A549 (cell line): ENCODE measurements around the gene CMIP. TPM values are rescaled to one million over a fixed set of nuclear protein-coding genes. Genes with fewer than 3 reads are reported as not detected.
"Not testable (repeated sequence)": the region's sequence is repeated elsewhere in the genome, so short reads cannot be mapped to it uniquely, and the experiment has no call there.

Experiments used
- ATAC-seq, 2 experiments: fragments of 200-7000 bp in 1 of 2; fragments of >200 bp in 1 of 2; cut with Nextera tagmentation in 1 of 2; cut with Tn5 transposase in 1 of 2; 3 replicates each; pipeline versions ENCODE4 v1.8.0 to v1.9.1; 2018 to 2020; ENCODE audit warnings: mild to moderate bottlenecking in 1 of 2, moderate library complexity in 1 of 2
- CTCF ChIA-PET: fragments of 300-600 bp; sonication (Branson Sonifier 250); formaldehyde crosslinking; extraction: SDS; loops from one replicate; lab custom pipeline; 2021; ENCODE audit warnings: antibody characterized with exemption, inconsistent platforms; lab: Yijun Ruan, JAX
- POLR2A ChIA-PET: fragments of 350-600 bp; formaldehyde crosslinking; extraction: SDS; loops from one replicate; lab custom pipeline; 2021; ENCODE audit warnings: antibody characterized with exemption, inconsistent platforms; lab: Yijun Ruan, JAX
- DNase-seq, 2 experiments: peaks; one replicate each; pipeline versions ENCODE4 v3.0.0 to v3.0.0-alpha.2; 2011 to 2016; ENCODE audit warnings: low read depth in 1 of 2, low spot score in 1 of 2
- FAIRE-seq: peaks from 2 replicates; lab custom pipeline; 2011; peaks lifted over from hg19 to GRCh38; lab: Jason Lieb, UNC
- H3K27ac ChIP-seq, 2 experiments: fragments of >200 bp; sonication (Bioruptor Twin); formaldehyde crosslinking; 3 replicates each; pipeline ENCODE4 v1.5.1; 2016 to 2017
- H3K4me1 ChIP-seq: fragments of >200 bp; sonication (Bioruptor Twin); formaldehyde crosslinking; 3 replicates; pipeline ENCODE4 v1.6.1; 2016
- H3K4me2 ChIP-seq: fragments of >200 bp; sonication (Bioruptor Twin); formaldehyde crosslinking; 3 replicates; pipeline ENCODE4 v1.6.1; 2016
- H3K4me3 ChIP-seq: fragments of >200 bp; sonication (Bioruptor Twin); formaldehyde crosslinking; 3 replicates; pipeline ENCODE4 v1.5.1; 2016
- H3K9me3 ChIP-seq: fragments of >200 bp; sonication (Bioruptor Twin); formaldehyde crosslinking; 3 replicates; pipeline ENCODE4 v1.6.1; 2016
- CBX2 ChIP-seq: fragments of 200-600 bp; sonication (generic); IDR thresholded peaks from 2 replicates; pipeline ENCODE4 v1.6.1; 2016; ENCODE audit warnings: low read depth, mild to moderate bottlenecking, borderline replicate concordance
- CBX8 ChIP-seq: fragments of 200-600 bp; sonication (generic); IDR thresholded peaks from 2 replicates; pipeline ENCODE4 v1.6.1; 2016
- CHD2 ChIP-seq: fragments of 150-350 bp; IDR thresholded peaks from 2 replicates; pipeline ENCODE4 v1.6.1; 2014; ENCODE audit warnings: low read length; ENCODE audit not compliant: partially characterized antibody
- EHF ChIP-seq: fragments of 250-450 bp; sonication (Bioruptor Pico); IDR thresholded peaks from 2 replicates; pipeline ENCODE4 v1.5.0; 2020; ENCODE audit warnings: mild to moderate bottlenecking
- EP300 ChIP-seq, 2 experiments: fragments of >200 bp; sonication (Bioruptor Twin); formaldehyde crosslinking; IDR thresholded peaks; 2 replicates in 1 of 2; 3 replicates in 1 of 2; pipeline ENCODE4 v1.6.1; 2016 to 2017
- ESRRA ChIP-seq: fragments of 150-350 bp; IDR thresholded peaks from 2 replicates; pipeline ENCODE4 v1.6.1; 2014; ENCODE audit warnings: mild to moderate bottlenecking, low read length, borderline replicate concordance
- FOXS1 ChIP-seq: fragments of 250-450 bp; sonication (Bioruptor Pico); IDR thresholded peaks from 2 replicates; pipeline ENCODE4 v1.5.0; 2020; ENCODE audit warnings: mild to moderate bottlenecking, moderate library complexity
- JUN ChIP-seq, 2 experiments: fragments of >200 bp; sonication (Bioruptor Twin); formaldehyde crosslinking; IDR thresholded peaks; 2 replicates in 1 of 2; 3 replicates in 1 of 2; pipeline ENCODE4 v1.6.1; 2016 to 2017
- JUNB ChIP-seq: fragments of >200 bp; sonication (Bioruptor Twin); formaldehyde crosslinking; IDR thresholded peaks from 2 replicates; pipeline ENCODE4 v1.6.1; 2016
- KDM1A ChIP-seq: fragments of 200-600 bp; sonication (generic); IDR thresholded peaks from 2 replicates; pipeline ENCODE4 v1.6.1; 2016; ENCODE audit warnings: low read depth, mild to moderate bottlenecking
- NFE2L2 ChIP-seq: fragments of 150-350 bp; conservative IDR thresholded peaks from 2 replicates; pipeline ENCODE4 v1.6.1; 2014; ENCODE audit warnings: low read length
- POLR2AphosphoS2 ChIP-seq: conservative IDR thresholded peaks from 2 replicates; pipeline ENCODE4 v1.6.1; 2012; ENCODE audit warnings: low read length, improper control_type of control experiment, inconsistent platforms
- RAD21 ChIP-seq, 2 experiments: fragments of >200 bp in 1 of 2; sonication (Bioruptor Twin) in 1 of 2; formaldehyde crosslinking in 1 of 2; IDR thresholded peaks in 1 of 2; conservative IDR thresholded peaks in 1 of 2; 2 replicates in 1 of 2; 3 replicates in 1 of 2; pipeline ENCODE4 v1.6.1; 2012 to 2018; ENCODE audit warnings: inconsistent platforms in 1 of 2
- RCOR1 ChIP-seq: fragments of 150-350 bp; IDR thresholded peaks from 2 replicates; pipeline ENCODE4 v1.6.1; 2014; ENCODE audit warnings: antibody characterized with exemption, low read length, low read depth
- RFX5 ChIP-seq: fragments of 450-650 bp; IDR thresholded peaks from 2 replicates; pipeline ENCODE4 v1.7.1; 2014; ENCODE audit warnings: antibody characterized with exemption, mild to moderate bottlenecking, moderate library complexity
- RNF2 ChIP-seq: fragments of 200-600 bp; sonication (generic); IDR thresholded peaks from 2 replicates; pipeline ENCODE4 v1.6.1; 2016; ENCODE audit warnings: low read depth, mild to moderate bottlenecking, antibody characterized with exemption, moderate library complexity, borderline replicate concordance
- SMC3 ChIP-seq: fragments of >200 bp; sonication (Bioruptor Twin); formaldehyde crosslinking; IDR thresholded peaks from 3 replicates; pipeline ENCODE4 v1.6.1; 2018; ENCODE audit warnings: inconsistent platforms
- TFCP2L1 ChIP-seq: fragments of 250-450 bp; sonication (Bioruptor Pico); IDR thresholded peaks from 2 replicates; pipeline ENCODE4 v1.5.0; 2021; ENCODE audit warnings: mild to moderate bottlenecking
- ZC3H11A ChIP-seq: fragments of 450-650 bp; IDR thresholded peaks from 2 replicates; pipeline ENCODE4 v1.6.1; 2014; ENCODE audit warnings: antibody characterized with exemption, mild to moderate bottlenecking
- ZNF302 ChIP-seq: fragments of 250-450 bp; sonication (Bioruptor Pico); IDR thresholded peaks from 2 replicates; pipeline ENCODE4 v1.9.0; 2021; ENCODE audit warnings: inconsistent platforms, mild to moderate bottlenecking, moderate library complexity
- WGBS: methylation state at CpG from one replicate; pipeline ENCODE4 v1.1.6; 2017; ENCODE audit errors: missing lambda C conversion rate; 5-methylcytosine and 5-hydroxymethylcytosine counted together
- polyA plus RNA-seq, 4 experiments: library from polyadenylated mRNA; depleted of rRNA in 3 of 4; stranded (reverse); fragments of >200 nt; fragmentation: RNase III in 1 of 4; extraction: RNeasy Plus Mini Kit Qiagen cat#74134 plus additional on column Dnase treatment in 1 of 4; gene quantifications; 2 replicates in 3 of 4; 3 replicates in 1 of 4; pipeline ENCODE4 v1.2.3, GENCODE V29; 2011 to 2017
- TF ChIP-seq, protein P1 (sequence below): fragments of >200 bp; sonication (Bioruptor Twin); formaldehyde crosslinking; IDR thresholded peaks from 2 replicates; pipeline ENCODE4 v1.6.1; 2016
- TF ChIP-seq, protein P2 (sequence below): IDR thresholded peaks from 2 replicates; pipeline ENCODE4 v1.6.1; 2012
- TF ChIP-seq, protein P3 (sequence below): fragments of 250-450 bp; sonication (Bioruptor Pico); IDR thresholded peaks from 2 replicates; pipeline ENCODE4 v1.5.0; 2021; ENCODE audit warnings: mild to moderate bottlenecking, moderate library complexity, borderline replicate concordance

Gene CMIP
- polyA plus RNA-seq, 2 of the 4 experiments (the other 2 are of a cell fraction), result 21.6 to 125 TPM

DNA sequence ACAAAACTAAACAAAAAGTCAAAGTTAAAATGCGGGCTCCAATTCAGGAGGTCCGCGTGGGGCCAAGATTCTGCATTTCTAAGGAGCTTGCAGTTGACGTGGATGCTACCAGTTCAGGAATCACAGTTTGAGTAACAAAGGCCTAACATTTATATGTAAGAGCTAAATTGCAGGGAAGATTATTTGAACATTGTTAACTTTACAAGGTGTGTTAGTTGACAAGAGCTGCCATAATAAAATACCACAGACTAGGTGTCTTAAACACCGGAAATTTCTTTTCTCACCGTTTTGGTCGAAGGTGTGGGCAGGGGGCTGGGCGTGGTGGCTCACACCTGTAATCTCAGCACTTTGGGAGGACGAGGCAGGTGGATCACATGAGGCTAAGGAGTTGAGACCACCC is 24.8 kb upstream of the CMIP start:
- Histone ChIP-seq H3K4me3 (no peak overlapping the region), H3K27ac (peak overlapping the region in 1 of 2 experiments; percentile 14; a peak in 1 of 6 replicates), H3K9me3 (peaks cover 11% of the 10 kb centered on the region), H3K4me2 (no peak overlapping the region), H3K4me1 (peaks cover 19% of the 10 kb centered on the region)
- ChIA-PET POLR2A (no interaction called here), CTCF (interaction anchor here (0.6 to 1.8 kb wide), 3 partner anchors 9 to 293 kb away, joined by 4 to 5 read pairs (median 5); no protein-coding TSS in a partner anchor)
- TF ChIP-seq ZC3H11A, result no peak
- TF ChIP-seq EP300 (IDR thresholded peaks at IDR 0.05), result no peak
- no peak for TF ChIP-seq CBX2
- no peak for TF ChIP-seq RFX5
- no peak for TF ChIP-seq KDM1A
- no peak for TF ChIP-seq JUN (IDR thresholded peaks at IDR 0.05)
- TF ChIP-seq SMC3, result no peak
- TF ChIP-seq, protein P1, sequence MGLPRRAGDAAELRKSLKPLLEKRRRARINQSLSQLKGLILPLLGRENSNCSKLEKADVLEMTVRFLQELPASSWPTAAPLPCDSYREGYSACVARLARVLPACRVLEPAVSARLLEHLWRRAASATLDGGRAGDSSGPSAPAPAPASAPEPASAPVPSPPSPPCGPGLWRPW, result no peak
- TF ChIP-seq, protein P2, sequence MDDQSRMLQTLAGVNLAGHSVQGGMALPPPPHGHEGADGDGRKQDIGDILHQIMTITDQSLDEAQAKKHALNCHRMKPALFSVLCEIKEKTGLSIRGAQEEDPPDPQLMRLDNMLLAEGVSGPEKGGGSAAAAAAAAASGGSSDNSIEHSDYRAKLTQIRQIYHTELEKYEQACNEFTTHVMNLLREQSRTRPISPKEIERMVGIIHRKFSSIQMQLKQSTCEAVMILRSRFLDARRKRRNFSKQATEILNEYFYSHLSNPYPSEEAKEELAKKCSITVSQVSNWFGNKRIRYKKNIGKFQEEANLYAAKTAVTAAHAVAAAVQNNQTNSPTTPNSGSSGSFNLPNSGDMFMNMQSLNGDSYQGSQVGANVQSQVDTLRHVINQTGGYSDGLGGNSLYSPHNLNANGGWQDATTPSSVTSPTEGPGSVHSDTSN, result no peak
- TF ChIP-seq JUNB, result no peak
- no peak for TF ChIP-seq ESRRA
- TF ChIP-seq POLR2AphosphoS2, result no peak
- TF ChIP-seq RNF2, result no peak
- TF ChIP-seq, protein P3, sequence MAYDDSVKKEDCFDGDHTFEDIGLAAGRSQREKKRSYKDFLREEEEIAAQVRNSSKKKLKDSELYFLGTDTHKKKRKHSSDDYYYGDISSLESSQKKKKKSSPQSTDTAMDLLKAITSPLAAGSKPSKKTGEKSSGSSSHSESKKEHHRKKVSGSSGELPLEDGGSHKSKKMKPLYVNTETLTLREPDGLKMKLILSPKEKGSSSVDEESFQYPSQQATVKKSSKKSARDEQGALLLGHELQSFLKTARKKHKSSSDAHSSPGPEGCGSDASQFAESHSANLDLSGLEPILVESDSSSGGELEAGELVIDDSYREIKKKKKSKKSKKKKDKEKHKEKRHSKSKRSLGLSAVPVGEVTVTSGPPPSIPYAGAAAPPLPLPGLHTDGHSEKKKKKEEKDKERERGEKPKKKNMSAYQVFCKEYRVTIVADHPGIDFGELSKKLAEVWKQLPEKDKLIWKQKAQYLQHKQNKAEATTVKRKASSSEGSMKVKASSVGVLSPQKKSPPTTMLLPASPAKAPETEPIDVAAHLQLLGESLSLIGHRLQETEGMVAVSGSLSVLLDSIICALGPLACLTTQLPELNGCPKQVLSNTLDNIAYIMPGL (CRISPR knock-in tag), result no peak
- TF ChIP-seq RAD21 (conservative IDR thresholded peaks at IDR 0.05 in 1 of 2, IDR thresholded peaks at IDR 0.05 in 1 of 2), result no peak
- DNase-seq, result no peak
- FAIRE-seq, result no peak
- ATAC-seq, result no peak
- 93% methylated on average over 9 of the region's 9 CpGs for whole genome bisulfite sequencing

DNA sequence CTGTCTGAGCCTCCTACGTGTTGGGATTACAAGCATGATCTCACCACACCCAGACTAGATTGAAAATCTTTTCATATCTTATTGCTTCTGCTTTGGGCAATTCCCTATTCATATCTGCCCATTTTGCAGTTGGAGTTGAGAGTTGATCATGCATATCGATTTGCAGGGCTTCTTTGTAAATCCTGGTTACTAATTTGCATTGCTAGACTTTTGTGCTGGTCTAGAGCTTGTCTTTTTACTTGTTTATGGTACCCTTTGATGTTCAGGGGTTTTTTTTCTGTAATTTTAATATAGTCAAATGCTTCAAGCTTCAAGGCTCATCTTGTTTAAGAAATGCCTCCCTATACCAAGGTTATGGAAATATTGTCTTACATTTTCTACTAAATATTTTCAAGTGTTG is 23.5 kb upstream of the CMIP start:
- Histone ChIP-seq H3K4me1 (0 out of 3 replicates have a peak, but pooled peaks cover 9% of the 10 kb centered on the region), H3K4me3 (no peak overlapping the region), H3K27ac (no peak overlapping the region; a peak in 1 of 6 replicates), H3K9me3 (peaks cover 11% of the 10 kb centered on the region), H3K4me2 (no peak overlapping the region)
- ATAC-seq, result no peak
- TF ChIP-seq ZNF302 (CRISPR knock-in tag) (no peak), EHF (no peak), FOXS1 (CRISPR knock-in tag) (no peak), NFE2L2 (no peak), CBX8 (no peak), RCOR1 (no peak), TFCP2L1 (CRISPR knock-in tag) (no peak), EP300 (IDR thresholded peaks at IDR 0.05) (no peak)
- POLR2A ChIA-PET, result no interaction called here
- CTCF ChIA-PET, result interaction anchor here (0.6 kb wide), 1 partner anchor 244 kb away, joined by 3 read pairs; no protein-coding TSS in a partner anchor
- WGBS, result 60% methylated on average over 2 of the region's 2 CpGs
- FAIRE-seq, result no peak
- no peak for DNase-seq

- Histone ChIP-seq H3K9me3 (peaks cover 11% of the 10 kb centered on the region), H3K27ac (no peak overlapping the region), H3K4me2 (no peak overlapping the region), H3K4me1 (0 out of 3 replicates have a peak, but pooled peaks cover 9% of the 10 kb centered on the region), H3K4me3 (no peak overlapping the region)
- ChIA-PET CTCF (interaction anchor here (0.6 kb wide), 1 partner anchor 243 kb away, joined by 3 read pairs; no protein-coding TSS in a partner anchor), POLR2A (no interaction called here)
- DNase-seq (no peak), FAIRE-seq (no peak), ATAC-seq (no peak)
- TF ChIP-seq CHD2 (no peak), ZNF302 (CRISPR knock-in tag) (no peak), TFCP2L1 (CRISPR knock-in tag) (no peak)
- TF ChIP-seq, protein P1, result no peak
- 83% methylated on average over 11 of the region's 11 CpGs for WGBS
Measured at GRCh38 chr16:81421536-81421935, 23.1 kb upstream of the CMIP start.

GRCh38 chr16:81422153-81422552 is 22.5 kb upstream of the CMIP start:
- FAIRE-seq, result not testable (repeated sequence)
- CTCF ChIA-PET, result interaction anchor here (1.3 kb wide), 1 partner anchor 19 kb away, joined by 3 read pairs; no protein-coding TSS in a partner anchor

More at GRCh38 chr16:81422153-81422552, 22.5 kb upstream of the CMIP start:
- ATAC-seq, POLR2A ChIA-PET, H3K4me2 ChIP-seq, H3K4me1 ChIP-seq, H3K4me3 ChIP-seq, H3K27ac ChIP-seq, DNase-seq: not testable (repeated sequence)
- 67% methylated on average over 7 of the region's 7 CpGs for WGBS
- peaks cover 11% of the 10 kb centered on the region for H3K9me3 ChIP-seq
